ENCODE results near the gene DPP10.

DNA sequence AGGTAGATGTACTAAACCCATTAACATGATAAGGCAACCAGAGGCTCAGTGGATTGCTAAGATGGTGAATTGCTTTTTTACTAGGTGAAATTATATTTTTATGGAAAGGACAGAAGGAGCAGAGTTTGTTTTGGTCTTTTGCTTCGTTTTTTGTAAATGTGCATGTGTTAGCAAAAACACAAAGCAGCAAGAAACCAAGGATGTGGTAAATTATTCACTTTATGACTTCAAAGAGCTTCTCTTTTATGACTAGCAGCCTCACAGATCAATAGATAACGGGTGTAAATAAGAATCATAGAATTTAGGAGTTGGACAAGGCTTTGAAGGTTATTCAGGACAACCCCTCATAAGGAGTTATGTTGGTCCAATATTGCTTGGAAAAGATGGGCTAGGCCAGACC, 615.0 kb downstream of the DPP10 start:
- TF ChIP-seq ELF4 (IDR thresholded peaks at IDR 0.05), result no peak
- TF ChIP-seq NFRKB (IDR thresholded peaks at IDR 0.05), result no peak
- TF ChIP-seq ZNF384 (IDR thresholded peaks at IDR 0.05), result no peak
- no peak for TF ChIP-seq SUZ12 (IDR thresholded peaks at IDR 0.05)
- TF ChIP-seq BHLHE40 (IDR thresholded peaks at IDR 0.05; ENCODE audit: borderline replicate concordance), result no peak
- no peak for TF ChIP-seq SP1 (IDR thresholded peaks at IDR 0.05)
